GM10266 (cell line): Measurements from ENCODE around the gene EHD4.

Source experiments
- DNase-seq: peaks from one replicate; pipeline ENCODE4 v3.0.0; 2012; ENCODE audit errors: extremely low spot score
- TF ChIP-seq, protein P1 (sequence below): IDR thresholded peaks from 2 replicates; pipeline ENCODE4 v1.5.1; 2012; ENCODE audit warnings: mild to moderate bottlenecking, low read depth; ENCODE audit not compliant: control insufficient read depth, insufficient read depth; ENCODE audit errors: missing control alignments

EHD4 gene

GRCh38 chr15:41906608-41907007 lies 65.7 kb downstream of the EHD4 start:
- DNase-seq, result no peak
- TF ChIP-seq, protein P1, sequence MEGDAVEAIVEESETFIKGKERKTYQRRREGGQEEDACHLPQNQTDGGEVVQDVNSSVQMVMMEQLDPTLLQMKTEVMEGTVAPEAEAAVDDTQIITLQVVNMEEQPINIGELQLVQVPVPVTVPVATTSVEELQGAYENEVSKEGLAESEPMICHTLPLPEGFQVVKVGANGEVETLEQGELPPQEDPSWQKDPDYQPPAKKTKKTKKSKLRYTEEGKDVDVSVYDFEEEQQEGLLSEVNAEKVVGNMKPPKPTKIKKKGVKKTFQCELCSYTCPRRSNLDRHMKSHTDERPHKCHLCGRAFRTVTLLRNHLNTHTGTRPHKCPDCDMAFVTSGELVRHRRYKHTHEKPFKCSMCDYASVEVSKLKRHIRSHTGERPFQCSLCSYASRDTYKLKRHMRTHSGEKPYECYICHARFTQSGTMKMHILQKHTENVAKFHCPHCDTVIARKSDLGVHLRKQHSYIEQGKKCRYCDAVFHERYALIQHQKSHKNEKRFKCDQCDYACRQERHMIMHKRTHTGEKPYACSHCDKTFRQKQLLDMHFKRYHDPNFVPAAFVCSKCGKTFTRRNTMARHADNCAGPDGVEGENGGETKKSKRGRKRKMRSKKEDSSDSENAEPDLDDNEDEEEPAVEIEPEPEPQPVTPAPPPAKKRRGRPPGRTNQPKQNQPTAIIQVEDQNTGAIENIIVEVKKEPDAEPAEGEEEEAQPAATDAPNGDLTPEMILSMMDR, result no peak

- TF ChIP-seq, protein P1, result no peak
- DNase-seq, result no peak
These were observed 67.1 kb downstream of the EHD4 start for GRCh38 chr15:41905036-41905793.

- DNase-seq, result peak; percentile 83
- TF ChIP-seq, protein P1, result peak; percentile 86
These were observed 67.8 kb downstream of the EHD4 start for GRCh38 chr15:41904541-41905005.

- TF ChIP-seq, protein P1, result no peak
- no peak for DNase-seq
These were observed 68.6 kb downstream of the EHD4 start for GRCh38 chr15:41903782-41904181.

DNA sequence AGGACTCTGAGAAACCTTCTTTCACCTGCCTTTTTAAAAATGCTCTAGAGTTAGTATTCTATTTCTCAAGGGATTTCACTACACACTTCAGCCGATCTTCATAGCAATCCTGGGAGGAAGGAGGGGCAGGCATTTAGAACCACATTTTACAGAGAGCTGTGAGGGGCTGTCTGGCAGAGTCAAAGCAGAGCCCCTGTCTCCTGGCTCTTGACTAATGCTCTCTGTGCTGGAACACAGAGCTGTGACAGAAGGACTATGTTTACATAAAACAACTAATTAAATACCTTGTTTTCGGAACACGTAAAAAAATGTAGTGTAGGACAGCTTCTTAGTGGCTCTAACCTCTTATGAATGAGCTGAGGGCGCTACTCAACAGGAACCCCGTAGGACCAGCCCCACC lies 70.9 kb downstream of the EHD4 start:
- DNase-seq, result no peak
- TF ChIP-seq, protein P1, result no peak

GRCh38 chr15:41900526-41901380 lies 71.6 kb downstream of the EHD4 start:
- TF ChIP-seq, protein P1, result no peak
- DNase-seq, result no peak
